ENCODE measurements around the gene NXPH4. TPM values are rescaled to one million over a fixed set of nuclear protein-coding genes. Genes with fewer than 3 reads are reported as not detected.

Gene NXPH4
- total and polyA plus RNA-seq, 10 of the 15 experiments (the other 5 are each of a cell fraction or from before 2014, with no cell fraction given), result 0.03 to 0.26 TPM; not detected in 8

DNA sequence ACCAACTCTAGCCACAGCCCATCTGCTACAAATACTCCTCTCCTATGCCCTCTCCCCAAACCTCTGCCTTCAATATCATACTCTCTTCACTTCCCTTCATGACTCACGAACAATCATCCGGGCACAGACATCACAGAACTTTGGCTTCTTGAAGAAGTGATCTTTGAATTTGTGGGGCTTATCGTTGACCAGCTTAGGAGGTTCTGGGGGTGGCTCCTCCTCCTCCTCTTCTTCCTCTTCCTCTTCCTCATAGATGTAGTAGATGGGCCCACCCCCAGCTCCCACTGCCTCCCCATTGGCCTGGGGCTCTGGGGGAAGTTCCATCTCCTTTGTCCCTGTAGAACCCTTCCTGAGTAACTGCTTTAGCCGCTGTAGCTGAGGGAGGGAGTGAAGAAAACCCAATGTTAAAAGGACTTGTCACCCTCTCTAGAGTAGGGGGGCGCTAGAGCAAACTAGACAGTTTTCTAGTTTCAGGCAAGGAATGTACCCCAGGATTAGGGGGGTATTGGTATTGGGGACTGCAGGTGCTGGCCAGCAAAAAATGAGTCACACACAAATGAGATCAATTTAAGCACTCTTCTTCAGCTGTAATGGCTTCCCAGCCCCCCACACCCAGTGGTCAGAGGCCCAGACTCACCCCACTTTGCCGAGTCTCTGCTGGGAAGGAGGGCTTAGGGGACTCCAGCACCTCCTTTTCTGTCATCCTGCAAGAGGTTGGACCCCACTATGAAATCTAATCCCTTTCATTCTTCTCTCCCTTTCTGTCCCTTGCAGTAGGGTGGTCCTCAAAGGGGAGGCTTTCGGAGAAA, 32.5 kb downstream of the NXPH4 start (continued):
- TF ChIP-seq, protein P1, sequence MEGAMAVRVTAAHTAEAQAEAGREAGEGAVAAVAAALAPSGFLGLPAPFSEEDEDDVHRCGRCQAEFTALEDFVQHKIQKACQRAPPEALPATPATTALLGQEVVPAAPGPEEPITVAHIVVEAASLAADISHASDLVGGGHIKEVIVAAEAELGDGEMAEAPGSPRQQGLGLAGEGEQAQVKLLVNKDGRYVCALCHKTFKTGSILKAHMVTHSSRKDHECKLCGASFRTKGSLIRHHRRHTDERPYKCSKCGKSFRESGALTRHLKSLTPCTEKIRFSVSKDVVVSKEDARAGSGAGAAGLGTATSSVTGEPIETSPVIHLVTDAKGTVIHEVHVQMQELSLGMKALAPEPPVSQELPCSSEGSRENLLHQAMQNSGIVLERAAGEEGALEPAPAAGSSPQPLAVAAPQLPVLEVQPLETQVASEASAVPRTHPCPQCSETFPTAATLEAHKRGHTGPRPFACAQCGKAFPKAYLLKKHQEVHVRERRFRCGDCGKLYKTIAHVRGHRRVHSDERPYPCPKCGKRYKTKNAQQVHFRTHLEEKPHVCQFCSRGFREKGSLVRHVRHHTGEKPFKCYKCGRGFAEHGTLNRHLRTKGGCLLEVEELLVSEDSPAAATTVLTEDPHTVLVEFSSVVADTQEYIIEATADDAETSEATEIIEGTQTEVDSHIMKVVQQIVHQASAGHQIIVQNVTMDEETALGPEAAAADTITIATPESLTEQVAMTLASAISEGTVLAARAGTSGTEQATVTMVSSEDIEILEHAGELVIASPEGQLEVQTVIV (IDR thresholded peaks at IDR 0.05; ENCODE audit: borderline replicate concordance, partially characterized antibody), result no peak
- no peak for TF ChIP-seq CREM (IDR thresholded peaks at IDR 0.05; ENCODE audit: low read depth)
- TF ChIP-seq, protein P2, sequence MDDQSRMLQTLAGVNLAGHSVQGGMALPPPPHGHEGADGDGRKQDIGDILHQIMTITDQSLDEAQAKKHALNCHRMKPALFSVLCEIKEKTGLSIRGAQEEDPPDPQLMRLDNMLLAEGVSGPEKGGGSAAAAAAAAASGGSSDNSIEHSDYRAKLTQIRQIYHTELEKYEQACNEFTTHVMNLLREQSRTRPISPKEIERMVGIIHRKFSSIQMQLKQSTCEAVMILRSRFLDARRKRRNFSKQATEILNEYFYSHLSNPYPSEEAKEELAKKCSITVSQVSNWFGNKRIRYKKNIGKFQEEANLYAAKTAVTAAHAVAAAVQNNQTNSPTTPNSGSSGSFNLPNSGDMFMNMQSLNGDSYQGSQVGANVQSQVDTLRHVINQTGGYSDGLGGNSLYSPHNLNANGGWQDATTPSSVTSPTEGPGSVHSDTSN (IDR thresholded peaks at IDR 0.05; ENCODE audit: insufficient replicate concordance, low read depth, low read length), result no peak
- 0 out of 2 replicates have a peak, but pooled peaks have one; percentile 44 for TF ChIP-seq HDGF (IDR thresholded peaks at IDR 0.05)
- peak; percentile 70; the same call in 1 of the 2 replicates for TF ChIP-seq NFYB (IDR thresholded peaks at IDR 0.05; ENCODE audit: insufficient read depth, low read depth, low read length)
- TF ChIP-seq PAX5 (IDR thresholded peaks at IDR 0.05; ENCODE audit: borderline replicate concordance, low read depth, low read length), result no peak
- TF ChIP-seq STAT3 (IDR thresholded peaks at IDR 0.05; ENCODE audit: low read depth, low read length), result no peak
- TF ChIP-seq, protein P3, sequence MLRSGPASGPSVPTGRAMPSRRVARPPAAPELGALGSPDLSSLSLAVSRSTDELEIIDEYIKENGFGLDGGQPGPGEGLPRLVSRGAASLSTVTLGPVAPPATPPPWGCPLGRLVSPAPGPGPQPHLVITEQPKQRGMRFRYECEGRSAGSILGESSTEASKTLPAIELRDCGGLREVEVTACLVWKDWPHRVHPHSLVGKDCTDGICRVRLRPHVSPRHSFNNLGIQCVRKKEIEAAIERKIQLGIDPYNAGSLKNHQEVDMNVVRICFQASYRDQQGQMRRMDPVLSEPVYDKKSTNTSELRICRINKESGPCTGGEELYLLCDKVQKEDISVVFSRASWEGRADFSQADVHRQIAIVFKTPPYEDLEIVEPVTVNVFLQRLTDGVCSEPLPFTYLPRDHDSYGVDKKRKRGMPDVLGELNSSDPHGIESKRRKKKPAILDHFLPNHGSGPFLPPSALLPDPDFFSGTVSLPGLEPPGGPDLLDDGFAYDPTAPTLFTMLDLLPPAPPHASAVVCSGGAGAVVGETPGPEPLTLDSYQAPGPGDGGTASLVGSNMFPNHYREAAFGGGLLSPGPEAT (IDR thresholded peaks at IDR 0.05; ENCODE audit: low read depth), result peak; percentile 42; the same call in 1 of the 2 replicates
- TF ChIP-seq NBN (IDR thresholded peaks at IDR 0.05), result 0 out of 2 replicates have a peak, but pooled peaks have one; percentile 55
- TF ChIP-seq EZH2 (IDR thresholded peaks at IDR 0.05; ENCODE audit: borderline replicate concordance, control insufficient read depth, low read depth, low read length), result no peak
